PC-3 (cell line): Measurements from ENCODE around the gene UBA5. TPM values are rescaled to one million over a fixed set of nuclear protein-coding genes. Genes with fewer than 3 reads are reported as not detected.

Source experiments
- ATAC-seq: fragments of 200-7000 bp; cut with Tn5 transposase; 2 replicates; pipeline ENCODE4 v1.9.1; 2020; ENCODE audit warnings: mild to moderate bottlenecking, moderate library complexity
- BruUV-seq: library from RNA; stranded (reverse); fragments of 400-500 nt; replicated peaks from 2 replicates; lab custom pipeline; 2021; lab: Mats Ljungman, UMichigan
- CTCF ChIA-PET: fragments of 300-600 bp; sonication (Branson Sonifier 250); formaldehyde crosslinking; loops from one replicate; lab custom pipeline; 2022; ENCODE audit warnings: antibody characterized with exemption; lab: Charles Lee
- POLR2A ChIA-PET: fragments of 300-600 bp; sonication (Branson Sonifier 250); formaldehyde crosslinking; loops from one replicate; lab custom pipeline; 2022; ENCODE audit warnings: antibody characterized with exemption; ENCODE audit not compliant: unreplicated experiment; lab: Charles Lee
- DNase-seq: peaks from one replicate; pipeline ENCODE4 v3.0.0-alpha.2; 2015
- H2AFZ ChIP-seq: fragments of 300-600 bp; sonication (generic); 2 replicates; pipeline ENCODE4 v1.6.0; 2016; ENCODE audit warnings: antibody characterized with exemption, low read length
- H3F3A ChIP-seq: fragments of 300-600 bp; sonication (generic); one replicate; pipeline ENCODE4 v1.6.0; 2017; ENCODE audit warnings: antibody characterized with exemption, low read length, control low read depth, mild to moderate bottlenecking; ENCODE audit not compliant: unreplicated experiment
- H3K27ac ChIP-seq: fragments of 300-600 bp; sonication (generic); 2 replicates; pipeline ENCODE4 v1.5.1; 2016; ENCODE audit warnings: mild to moderate bottlenecking, low read length
- H3K27me3 ChIP-seq: fragments of 300-600 bp; sonication (generic); 2 replicates; pipeline ENCODE4 v1.6.1; 2016; ENCODE audit warnings: low read length, mixed read lengths
- H3K36me3 ChIP-seq: fragments of 300-600 bp; sonication (generic); 2 replicates; pipeline ENCODE4 v1.6.1; 2016; ENCODE audit warnings: low read depth, mixed run types, low read length, mixed read lengths
- H3K4me1 ChIP-seq: fragments of 300-600 bp; sonication (generic); 2 replicates; pipeline ENCODE4 v1.5.1; 2016; ENCODE audit warnings: low read length; ENCODE audit not compliant: insufficient read depth
- H3K4me2 ChIP-seq: fragments of 300-600 bp; sonication (generic); 2 replicates; pipeline ENCODE4 v1.6.0; 2016; ENCODE audit warnings: low read length
- H3K4me3 ChIP-seq: fragments of 300-600 bp; sonication (generic); 2 replicates; pipeline ENCODE4 v1.5.1; 2016; ENCODE audit warnings: mild to moderate bottlenecking, low read length, mixed read lengths
- H3K79me2 ChIP-seq: fragments of 300-600 bp; sonication (generic); 2 replicates; pipeline ENCODE4 v1.6.1; 2017; ENCODE audit warnings: low read length, mixed read lengths
- H3K9ac ChIP-seq: fragments of 300-600 bp; sonication (generic); 2 replicates; pipeline ENCODE4 v1.6.0; 2016; ENCODE audit warnings: mild to moderate bottlenecking, low read length
- H3K9me2 ChIP-seq: fragments of 300-600 bp; sonication (generic); replicated peaks from 2 replicates; pipeline ENCODE4 v1.6.1; 2016; ENCODE audit warnings: mixed run types, low read length, mixed read lengths
- H3K9me3 ChIP-seq: fragments of 300-600 bp; sonication (generic); 2 replicates; pipeline ENCODE4 v1.6.1; 2016; ENCODE audit warnings: low read length, mixed read lengths
- H4K20me1 ChIP-seq: fragments of 300-600 bp; sonication (generic); 2 replicates; pipeline ENCODE4 v1.6.1; 2016; ENCODE audit warnings: low read length, mixed read lengths
- CTCF ChIP-seq: fragments of 300-600 bp; sonication (generic); conservative IDR thresholded peaks from 2 replicates; pipeline ENCODE4 v1.5.1; 2017; ENCODE audit warnings: antibody characterized with exemption, low read depth, mild to moderate bottlenecking, low read length
- EZH2 ChIP-seq: fragments of 300-600 bp; sonication (generic); IDR thresholded peaks from one replicate; pipeline ENCODE4 v1.6.1; 2017; ENCODE audit warnings: antibody characterized with exemption, mild to moderate bottlenecking, low read length; ENCODE audit not compliant: unreplicated experiment
- EZH2phosphoT487 ChIP-seq: fragments of 300-600 bp; sonication (generic); IDR thresholded peaks from 2 replicates; pipeline ENCODE4 v1.6.1; 2018; ENCODE audit warnings: mild to moderate bottlenecking, antibody characterized with exemption, low read length, borderline replicate concordance
- intact Hi-C: fragments of 100-400 bp; cut with micrococcal nuclease; formaldehyde crosslinking; loops from 2 replicates; pipeline ENCODE4 v1.9.0; 2023
- total RNA-seq: library from RNA; depleted of rRNA; stranded (reverse); fragments of >200 nt; gene quantifications from 2 replicates; pipeline ENCODE4 v1.2.3, GENCODE V29; 2014

Gene UBA5
- total RNA-seq, 1 experiment from 2014 or later, result 78.7 TPM

- Histone ChIP-seq H3K27ac (no peak overlapping the region; the same call in 1 of the 2 replicates), H3K27me3 (no peaks in the 10 kb centered on the region), H3K4me2 (peak overlapping the region; percentile 93), H3K79me2 (peaks cover 70% of the 10 kb centered on the region), H3F3A (no peaks in the 10 kb centered on the region), H3K9me3 (no peaks in the 10 kb centered on the region), H2AFZ (peak overlapping the region; percentile 96), H3K36me3 (no peaks in the 10 kb centered on the region; the same call in 1 of the 2 replicates), H3K9ac (peak overlapping the region; percentile 90), H4K20me1 (peaks cover 6% of the 10 kb centered on the region; the same call in 1 of the 2 replicates), H3K4me3 (peak overlapping the region; percentile 93), H3K9me2 (no peaks in the 10 kb centered on the region), H3K4me1 (peaks cover 24% of the 10 kb centered on the region)
- DNase-seq (no peak), ATAC-seq (no peak)
- intact Hi-C loops, result no loop called here
- ChIA-PET POLR2A (no interaction called here), CTCF (interaction anchor here (0.5 kb wide), 1 partner anchor 9 kb away, joined by 4 read pairs; no protein-coding TSS in a partner anchor)
- BruUV-seq, result no TSS peak
- TF ChIP-seq CTCF, result no peak
- TF ChIP-seq EZH2phosphoT487, result no peak
- TF ChIP-seq EZH2, result no peak
Observed at GRCh38 chr3:132661101-132661500, 972 bp downstream of the UBA5 start.

GRCh38 chr3:132662212-132662611, 2.1 kb downstream of the UBA5 start:
- ChIA-PET POLR2A (interaction anchor here (0.7 kb wide), 1 partner anchor 1810 kb away, joined by 4 read pairs; no protein-coding TSS in a partner anchor), CTCF (no interaction called here)
- H2AFZ ChIP-seq, result no peak overlapping the region
- H3K27ac ChIP-seq, result no peak overlapping the region
- DNase-seq, result peak; percentile 26
- no peaks in the 10 kb centered on the region for H3K27me3 ChIP-seq
- peaks cover 70% of the 10 kb centered on the region for H3K79me2 ChIP-seq
- BruUV-seq, result no TSS peak
- H3F3A ChIP-seq, result no peaks in the 10 kb centered on the region
- peaks cover 10% of the 10 kb centered on the region for H3K36me3 ChIP-seq
- peak; percentile 23; the same call in 1 of the 2 replicates for ATAC-seq
- no peaks in the 10 kb centered on the region for H3K9me2 ChIP-seq
- H3K9me3 ChIP-seq, result no peaks in the 10 kb centered on the region
- no peak overlapping the region for H3K9ac ChIP-seq
- peak overlapping the region; percentile 93 for H3K4me2 ChIP-seq
- TF ChIP-seq CTCF (no peak), EZH2phosphoT487 (no peak), EZH2 (no peak)
- H4K20me1 ChIP-seq, result peaks cover 6% of the 10 kb centered on the region; the same call in 1 of the 2 replicates
- intact Hi-C loops, result no loop called here
- H3K4me3 ChIP-seq, result peak overlapping the region; percentile 93
- H3K4me1 ChIP-seq, result peaks cover 24% of the 10 kb centered on the region

GRCh38 chr3:132665230-132665745, 5.2 kb downstream of the UBA5 start:
- DNase-seq (no peak), ATAC-seq (no peak)
- Histone ChIP-seq H4K20me1 (peaks cover 6% of the 10 kb centered on the region; the same call in 1 of the 2 replicates), H3K9ac (no peak overlapping the region), H3K4me2 (no peak overlapping the region), H3K27me3 (no peaks in the 10 kb centered on the region), H3K79me2 (peaks cover 58% of the 10 kb centered on the region), H3K4me1 (peaks cover 19% of the 10 kb centered on the region), H3K9me2 (no peaks in the 10 kb centered on the region), H2AFZ (no peak overlapping the region), H3F3A (no peaks in the 10 kb centered on the region), H3K9me3 (no peaks in the 10 kb centered on the region), H3K4me3 (no peak overlapping the region), H3K27ac (no peak overlapping the region), H3K36me3 (peaks cover 10% of the 10 kb centered on the region)
- no peak for TF ChIP-seq CTCF
- no peak for TF ChIP-seq EZH2phosphoT487
- TF ChIP-seq EZH2, result no peak
- ChIA-PET CTCF (no interaction called here), POLR2A (no interaction called here)
- intact Hi-C loops, result no loop called here
- no TSS peak for BruUV-seq
